Measurements from ENCODE around the gene ARHGAP10. TPM values are rescaled to one million over a fixed set of nuclear protein-coding genes. Genes with fewer than 3 reads are reported as not detected.

Gene ARHGAP10
- total RNA-seq, 4 donors from 2014 or later: 26.5 to 117 (median 29.7) TPM

DNA sequence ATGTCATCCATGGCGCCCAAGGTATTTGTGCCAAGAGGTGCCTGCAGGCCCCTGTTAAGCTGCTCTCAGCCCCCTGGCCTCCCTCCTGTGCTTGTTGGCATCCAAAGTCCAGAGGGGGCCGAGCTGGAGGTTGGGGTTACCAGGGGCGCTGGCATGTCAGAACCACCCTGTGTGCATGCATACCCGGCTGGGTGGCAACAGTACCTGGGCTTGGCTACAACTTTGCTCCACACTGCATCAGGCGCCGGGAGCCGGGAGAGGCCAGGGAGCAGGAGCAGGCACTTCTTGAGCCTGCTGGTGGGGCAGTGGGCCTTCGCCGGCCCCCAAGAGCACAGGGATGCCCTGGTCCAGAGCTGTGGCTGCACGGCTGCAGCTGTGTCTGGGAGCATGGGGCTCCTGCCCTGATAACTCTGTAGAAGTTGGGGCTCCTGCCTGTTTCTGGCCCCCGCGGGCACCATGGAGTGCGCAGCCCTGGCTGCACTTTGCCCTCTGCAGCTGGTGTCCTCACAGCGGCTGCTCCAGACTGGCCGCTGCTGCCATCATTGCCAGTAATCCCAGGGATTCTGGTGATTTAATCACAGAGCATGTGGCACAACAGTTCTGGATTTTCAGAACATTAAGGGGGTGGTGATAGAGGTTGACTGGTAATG is 130.3 kb downstream of the ARHGAP10 start:
- Histone ChIP-seq H3K36me3 (peaks cover 0 to 46% (median 0%) of the 10 kb centered on the region in 3 donors), H3K27me3 (no peaks in the 10 kb centered on the region), H3K27ac (peak overlapping the region in 3 of 4 donors; percentile 76 to 79 (median 78)), H3K4me1 (peaks cover 0 to 84% (median 19%) of the 10 kb centered on the region in 3 donors), H3K9me3 (no peaks in the 10 kb centered on the region), H3K4me3 (no peak overlapping the region)
- intact Hi-C loops (cut with DNase I): no loop called here
- DNase-seq: no peak
- no peak for TF ChIP-seq POLR2A (IDR thresholded peaks at IDR 0.05)
- TF ChIP-seq, protein P1, sequence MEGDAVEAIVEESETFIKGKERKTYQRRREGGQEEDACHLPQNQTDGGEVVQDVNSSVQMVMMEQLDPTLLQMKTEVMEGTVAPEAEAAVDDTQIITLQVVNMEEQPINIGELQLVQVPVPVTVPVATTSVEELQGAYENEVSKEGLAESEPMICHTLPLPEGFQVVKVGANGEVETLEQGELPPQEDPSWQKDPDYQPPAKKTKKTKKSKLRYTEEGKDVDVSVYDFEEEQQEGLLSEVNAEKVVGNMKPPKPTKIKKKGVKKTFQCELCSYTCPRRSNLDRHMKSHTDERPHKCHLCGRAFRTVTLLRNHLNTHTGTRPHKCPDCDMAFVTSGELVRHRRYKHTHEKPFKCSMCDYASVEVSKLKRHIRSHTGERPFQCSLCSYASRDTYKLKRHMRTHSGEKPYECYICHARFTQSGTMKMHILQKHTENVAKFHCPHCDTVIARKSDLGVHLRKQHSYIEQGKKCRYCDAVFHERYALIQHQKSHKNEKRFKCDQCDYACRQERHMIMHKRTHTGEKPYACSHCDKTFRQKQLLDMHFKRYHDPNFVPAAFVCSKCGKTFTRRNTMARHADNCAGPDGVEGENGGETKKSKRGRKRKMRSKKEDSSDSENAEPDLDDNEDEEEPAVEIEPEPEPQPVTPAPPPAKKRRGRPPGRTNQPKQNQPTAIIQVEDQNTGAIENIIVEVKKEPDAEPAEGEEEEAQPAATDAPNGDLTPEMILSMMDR (IDR thresholded peaks at IDR 0.05): no peak
- WGBS, 2 donors: 80 to 89% methylated on average over 3 to 5 of the region's 15 CpGs

DNA sequence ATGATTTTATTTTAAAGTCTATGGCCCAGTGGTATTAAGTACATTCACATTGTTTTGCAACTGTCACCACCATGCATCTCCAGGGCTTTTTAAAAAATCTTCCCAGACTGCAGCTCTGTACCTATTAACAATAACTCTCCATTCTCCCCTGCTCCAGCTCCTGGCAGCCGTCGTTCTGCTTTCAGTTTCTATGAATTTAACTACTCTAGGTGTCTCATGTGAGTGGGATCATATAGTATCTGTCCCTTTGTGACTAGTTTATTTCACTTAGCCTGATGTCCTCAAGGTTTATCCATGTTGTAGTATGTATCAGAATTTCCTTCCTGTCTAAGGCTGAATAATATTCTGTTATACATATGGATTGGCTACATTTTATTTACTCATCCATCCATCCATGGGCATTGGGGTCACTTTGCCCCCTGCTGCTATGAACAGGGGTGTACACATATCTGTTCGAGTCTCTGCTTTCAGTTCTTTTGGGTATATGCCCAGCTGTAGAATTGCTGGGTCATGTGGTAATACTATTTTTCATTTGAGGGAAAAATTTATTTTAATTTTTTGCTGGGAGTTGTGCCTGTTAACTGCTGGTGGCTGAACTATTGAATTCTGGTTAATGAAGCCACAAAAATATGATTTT is 131.3 kb downstream of the ARHGAP10 start:
- peaks cover 0 to 78% (median 19%) of the 10 kb centered on the region in 3 donors for H3K4me1 ChIP-seq
- WGBS, 2 donors: 52 to 59% methylated on average over 3 of the region's 3 CpGs
- DNase-seq: no peak
- intact Hi-C loops (cut with DNase I): no loop called here
- H3K27me3 ChIP-seq: no peaks in the 10 kb centered on the region
- no peaks in the 10 kb centered on the region for H3K9me3 ChIP-seq
- H3K4me3 ChIP-seq: no peak overlapping the region
- TF ChIP-seq, protein P1 (IDR thresholded peaks at IDR 0.05): no peak
- TF ChIP-seq POLR2A (IDR thresholded peaks at IDR 0.05): no peak
- H3K36me3 ChIP-seq: peaks cover 0 to 53% (median 0%) of the 10 kb centered on the region in 3 donors
- peak overlapping the region; percentile 20 to 79 (median 77) for H3K27ac ChIP-seq

DNA sequence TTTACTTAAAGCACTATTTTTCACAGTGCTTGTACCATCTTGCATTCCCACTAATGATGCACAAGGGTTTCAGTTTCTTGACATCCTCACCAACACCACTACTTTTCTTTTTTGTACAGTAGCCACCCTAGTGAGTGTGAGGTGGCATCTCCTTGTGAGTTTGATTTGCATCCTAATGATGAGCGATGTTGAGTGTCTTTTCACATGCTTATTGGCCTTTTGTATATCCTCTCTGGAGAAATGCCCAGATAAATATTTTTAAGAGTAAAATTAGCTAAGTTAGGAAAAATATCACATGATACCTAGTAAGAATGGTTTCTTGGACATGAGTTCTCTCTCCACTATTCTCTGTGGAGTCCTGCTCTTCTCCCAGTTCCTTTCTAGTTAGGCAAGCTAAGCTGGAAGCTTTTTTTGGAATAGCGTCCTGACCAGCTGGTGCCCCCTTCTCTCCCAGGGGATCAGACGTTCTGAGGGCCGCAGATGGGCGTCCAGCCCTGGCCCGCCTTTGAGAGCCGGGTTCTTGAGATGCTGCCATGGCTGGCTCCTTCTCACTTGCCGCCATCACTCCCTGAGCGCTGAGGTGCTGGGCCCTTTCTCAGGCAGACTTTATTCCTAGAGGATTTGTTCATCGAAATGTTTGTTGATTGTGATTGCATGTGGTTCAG is 132.1 kb downstream of the ARHGAP10 start:
- 68 to 75% methylated on average over 8 to 10 of the region's 10 CpGs for WGBS, 2 donors
- Histone ChIP-seq H3K27me3 (no peaks in the 10 kb centered on the region), H3K36me3 (peaks cover 0 to 54% (median 0%) of the 10 kb centered on the region in 3 donors), H3K27ac (peak overlapping the region; percentile 20 to 79 (median 77)), H3K9me3 (no peaks in the 10 kb centered on the region), H3K4me1 (peaks cover 0 to 70% (median 17%) of the 10 kb centered on the region in 3 donors), H3K4me3 (no peak overlapping the region)
- intact Hi-C loops (cut with DNase I): no loop called here
- no peak for TF ChIP-seq POLR2A (IDR thresholded peaks at IDR 0.05)
- TF ChIP-seq, protein P1 (IDR thresholded peaks at IDR 0.05): no peak
- no peak for DNase-seq

DNA sequence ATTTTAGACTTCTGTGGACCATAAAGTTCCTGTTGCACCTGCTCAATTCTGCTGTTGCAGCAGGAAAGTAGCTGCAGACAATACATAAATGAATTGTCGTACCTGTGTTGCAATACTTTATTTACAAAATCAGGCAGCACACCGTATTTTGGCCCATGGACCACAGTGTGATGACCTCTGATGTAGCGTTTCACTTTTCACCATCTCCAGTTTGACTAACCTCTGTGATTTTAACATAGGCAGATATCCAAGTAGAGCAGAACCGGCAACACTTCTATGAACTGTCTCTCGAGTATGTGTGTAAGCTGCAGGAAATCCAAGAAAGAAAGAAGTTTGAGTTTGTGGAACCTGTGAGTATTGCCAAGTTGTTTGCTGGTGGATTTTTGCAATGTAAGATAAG is 132.7 kb downstream of the ARHGAP10 start:
- DNase-seq: no peak
- intact Hi-C loops (cut with DNase I): loop anchor here (5.0 kb wide), 1 partner anchor 157 kb away; no protein-coding TSS in a partner anchor

More for the DNA sequence above, 132.7 kb downstream of the ARHGAP10 start:
- WGBS, 2 donors: 48 to 60% methylated on average over 5 of the region's 5 CpGs
- Histone ChIP-seq H3K27ac (peak overlapping the region in 3 of 4 donors; percentile 76 to 79 (median 78)), H3K4me1 (peaks cover 0 to 66% (median 17%) of the 10 kb centered on the region in 3 donors), H3K36me3 (peaks cover 0 to 50% (median 0%) of the 10 kb centered on the region in 3 donors), H3K27me3 (no peaks in the 10 kb centered on the region), H3K4me3 (no peak overlapping the region), H3K9me3 (no peaks in the 10 kb centered on the region)
- TF ChIP-seq POLR2A (IDR thresholded peaks at IDR 0.05): no peak
- TF ChIP-seq, protein P1 (IDR thresholded peaks at IDR 0.05): no peak

Measured in esophagus squamous epithelium (tissue), 5 donors.